GM19240 (cell line): ENCODE results near the gene URB2.
"Not testable (repeated sequence)": the region's sequence is repeated elsewhere in the genome, so short reads cannot be mapped to it uniquely, and the experiment has no call there.

Experiments used
- DNase-seq: peaks from one replicate; pipeline ENCODE4 v3.0.0; 2011; ENCODE audit warnings: low spot score; ENCODE audit not compliant: insufficient read length

URB2 gene

GRCh38 chr1:229689904-229690303 is 63.9 kb downstream of the URB2 start:
- no peak for DNase-seq

GRCh38 chr1:229690662-229691061 is 64.6 kb downstream of the URB2 start:
- DNase-seq: no peak

DNA sequence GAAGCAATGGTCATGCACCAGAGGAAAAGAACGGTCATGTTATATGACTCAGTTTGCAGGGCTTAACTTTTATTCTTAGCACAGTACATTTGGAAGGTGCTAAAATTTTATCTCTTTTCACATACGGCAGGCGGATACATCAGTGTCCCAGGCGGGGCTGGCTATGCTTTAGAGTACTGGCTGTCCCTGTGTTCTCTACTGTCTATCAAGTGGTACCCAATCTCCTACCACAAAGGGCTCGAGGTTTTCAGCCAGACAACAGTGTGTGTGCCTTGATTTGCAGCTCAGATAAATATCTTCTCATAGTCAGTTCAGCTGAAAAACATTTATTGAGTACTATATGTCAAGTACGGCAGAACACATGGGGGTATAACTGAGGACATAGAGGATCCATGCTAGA is 65.3 kb downstream of the URB2 start:
- no peak for DNase-seq

DNA sequence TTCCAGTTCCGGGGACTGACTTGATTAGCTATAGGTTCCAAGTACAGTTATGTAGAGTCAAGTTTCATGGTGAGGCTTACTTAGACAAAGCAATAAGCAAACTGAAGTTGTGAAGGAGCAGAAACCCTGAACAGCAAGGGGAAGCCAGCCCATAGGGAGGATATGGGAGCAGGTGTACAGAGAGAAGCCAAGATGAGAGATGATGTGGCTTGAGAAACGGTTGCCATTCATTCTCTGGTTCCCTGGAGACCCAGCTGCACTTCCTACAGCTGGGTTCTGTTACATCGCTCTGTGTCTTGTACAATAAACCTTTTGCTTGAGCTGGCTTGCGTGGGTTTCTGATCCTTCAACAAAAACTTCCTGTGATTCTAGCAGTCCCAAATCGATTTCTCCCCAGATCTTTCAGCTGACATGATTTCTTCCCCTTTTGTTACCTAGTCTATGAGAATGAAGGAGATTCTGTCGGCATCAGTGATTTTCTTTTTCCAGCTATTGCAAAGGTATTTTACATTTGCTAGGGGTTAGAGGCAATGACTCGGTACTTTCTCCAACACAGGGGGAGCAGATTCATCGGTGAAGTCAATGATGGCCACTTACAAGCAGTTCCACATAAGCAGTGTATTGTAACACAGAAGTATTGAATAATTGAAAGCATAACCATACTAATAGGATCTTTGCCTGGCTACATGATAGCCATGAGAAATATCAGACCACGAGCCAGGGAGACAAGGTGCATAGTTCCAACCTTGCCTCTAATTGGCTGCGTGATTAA is 67.3 kb downstream of the URB2 start:
- DNase-seq: no peak

DNA sequence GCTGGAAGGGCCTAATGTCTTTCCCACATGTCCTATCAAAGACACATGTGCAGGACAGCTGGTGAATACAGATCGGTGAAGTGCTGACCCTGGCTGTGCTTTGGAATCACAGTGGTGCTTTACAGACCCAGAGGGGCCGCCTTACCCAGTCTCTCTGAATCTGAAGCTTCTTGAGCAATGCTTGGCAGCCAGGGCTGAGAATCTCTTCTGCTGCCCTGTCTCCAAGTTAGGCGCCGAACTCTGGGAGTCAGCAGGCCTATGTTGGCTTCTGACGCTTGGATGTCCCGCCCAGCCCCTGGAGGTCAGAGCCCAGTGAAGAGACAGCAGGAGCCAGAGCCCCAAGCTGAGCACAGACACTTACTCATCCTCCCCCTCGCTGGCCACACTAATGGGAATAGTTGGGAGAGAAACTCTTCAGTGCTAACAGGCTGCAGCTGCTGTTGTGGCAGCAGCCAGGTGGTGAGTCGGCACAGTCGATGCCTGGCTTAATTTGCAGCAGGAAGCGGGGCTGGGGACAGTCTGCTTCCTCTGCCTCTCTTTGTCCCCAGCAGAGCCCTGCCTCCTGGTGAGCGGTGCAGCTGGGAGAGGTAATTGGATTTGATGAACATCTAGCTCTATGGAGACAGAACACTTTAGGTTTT is 68.1 kb downstream of the URB2 start:
- DNase-seq: no peak

DNA sequence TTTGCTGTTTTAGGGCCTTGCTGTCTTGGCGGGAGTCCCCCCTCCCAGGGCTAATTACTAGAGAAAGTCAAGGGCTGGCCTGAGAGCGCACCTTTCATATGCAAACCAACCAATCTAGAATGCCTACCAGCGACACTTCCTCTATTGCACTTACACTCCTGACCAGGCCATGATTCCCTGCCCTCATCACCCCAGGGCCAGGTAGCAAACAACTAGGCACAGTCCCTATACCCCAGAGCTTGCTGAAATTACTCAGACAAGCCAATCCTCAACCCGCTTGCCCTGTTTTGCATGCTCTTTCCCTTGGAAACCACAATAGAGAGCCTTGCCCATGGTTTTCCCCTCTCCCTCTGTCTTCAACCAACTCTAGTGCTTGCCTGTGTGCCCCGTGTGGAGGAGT is 70.3 kb downstream of the URB2 start:
- DNase-seq: no peak

GRCh38 chr1:229699613-229700267 is 73.7 kb downstream of the URB2 start:
- no peak for DNase-seq

GRCh38 chr1:229704157-229704556 is 78.1 kb downstream of the URB2 start:
- DNase-seq: no peak

DNA sequence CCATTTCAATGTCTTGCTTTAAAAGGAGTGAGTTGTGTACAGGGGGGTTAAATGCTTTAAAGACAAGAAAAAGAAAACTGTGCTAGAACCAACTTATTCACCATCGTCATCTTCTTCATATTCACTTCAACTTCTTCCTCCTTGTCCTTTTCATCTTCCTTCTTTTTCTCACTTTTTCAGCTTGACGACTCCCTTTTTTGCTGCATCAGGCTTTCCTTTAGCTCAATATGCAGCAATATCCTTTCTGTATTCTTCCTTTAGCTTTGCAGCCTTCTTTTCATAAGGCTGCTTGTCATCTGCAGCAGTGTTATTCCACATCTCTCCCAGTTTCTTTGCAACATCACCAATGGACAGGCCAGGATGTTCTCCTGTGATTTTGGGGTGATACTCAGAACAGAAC is 79.1 kb downstream of the URB2 start:
- not testable (repeated sequence) for DNase-seq

GRCh38 chr1:229707127-229707526 is 81.1 kb downstream of the URB2 start:
- DNase-seq: not testable (repeated sequence)

DNA sequence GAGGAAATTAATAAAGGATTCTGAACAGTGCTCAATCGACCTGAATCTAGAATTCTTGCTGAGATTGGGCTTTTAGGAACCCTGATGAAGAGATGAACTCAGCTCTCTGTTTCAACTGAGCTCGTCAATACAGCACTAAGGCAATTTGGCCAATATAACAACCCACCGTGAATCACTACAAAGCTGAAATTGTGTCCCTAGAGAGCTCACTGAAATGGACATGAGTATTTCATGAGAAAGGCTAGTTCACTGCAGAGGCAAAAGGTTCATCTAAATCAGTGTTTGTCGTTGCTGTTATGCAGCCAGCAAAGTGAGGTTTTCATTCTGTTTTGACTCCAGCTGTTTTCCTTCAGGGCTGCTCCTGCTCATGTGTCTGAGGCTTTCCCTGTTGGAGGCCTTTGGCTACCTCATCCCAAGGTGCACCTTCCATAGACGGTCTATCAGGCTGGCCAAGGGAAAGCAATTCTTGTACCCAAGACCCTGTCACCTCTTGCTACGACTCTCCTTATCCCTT is 83.5 kb downstream of the URB2 start:
- no peak for DNase-seq
